HL-60 (cell line): Measurements from ENCODE around the gene DNAH2.

Experiments used
- CTCF ChIP-seq: IDR thresholded peaks from one replicate; pipeline ENCODE4 v1.5.1; 2011; ENCODE audit warnings: low read length, control low read depth, inconsistent platforms; ENCODE audit not compliant: insufficient read depth
- POLR2AphosphoS5 ChIP-seq: IDR thresholded peaks from 2 replicates; pipeline ENCODE4 v1.6.1; 2012; ENCODE audit warnings: low read depth
- REST ChIP-seq: IDR thresholded peaks from 2 replicates; pipeline ENCODE4 v1.6.1; 2012; ENCODE audit warnings: low read depth; ENCODE audit not compliant: insufficient replicate concordance

- TF ChIP-seq CTCF (no peak), POLR2AphosphoS5 (no peak), REST (no peak)
Measured at GRCh38 chr17:7719661-7720060, 2.1 kb downstream of the DNAH2 start.
